HepG2 (cell line): ENCODE measurements around the gene ZNF19. TPM values are rescaled to one million over a fixed set of nuclear protein-coding genes. Genes with fewer than 3 reads are reported as not detected.

Source experiments
- HMGXB4 ChIP-seq, 2 experiments: sonication (generic) in 1 of 2; formaldehyde crosslinking in 1 of 2; IDR thresholded peaks; 2 replicates each; pipeline versions ENCODE4 v1.4.0 to v1.6.1; 2018 to 2020; ENCODE audit warnings: missing genetic modification reagents in 2 of 2, borderline replicate concordance in 1 of 2, low read depth in 1 of 2, mild to moderate bottlenecking in 1 of 2, missing biosample characterization in 1 of 2
- RAD21 ChIP-seq: fragments of 450-650 bp; formaldehyde crosslinking; IDR thresholded peaks from 2 replicates; pipeline ENCODE4 v1.5.0; 2020; ENCODE audit warnings: mild to moderate bottlenecking
- REPIN1 ChIP-seq: sonication (generic); formaldehyde crosslinking; IDR thresholded peaks from 2 replicates; pipeline ENCODE4 v1.8.0; 2022; ENCODE audit warnings: missing genetic modification reagents, low read depth, mild to moderate bottlenecking, borderline replicate concordance
- SALL1 ChIP-seq: sonication (generic); formaldehyde crosslinking; IDR thresholded peaks from 2 replicates; pipeline ENCODE4 v1.8.0; 2022; ENCODE audit warnings: mild to moderate bottlenecking, missing genetic modification reagents
- TEAD3 ChIP-seq: optimal IDR thresholded peaks from 2 replicates; pipeline ENCODE3; 2016; ENCODE audit warnings: borderline replicate concordance
- THAP7 ChIP-seq: sonication (generic); formaldehyde crosslinking; IDR thresholded peaks from 2 replicates; pipeline ENCODE4 v1.8.1; 2023; ENCODE audit warnings: mild to moderate bottlenecking, missing genetic modification reagents
- ZNF280D ChIP-seq: sonication (generic); formaldehyde crosslinking; IDR thresholded peaks from 2 replicates; pipeline ENCODE4 v1.5.1; 2020; ENCODE audit warnings: mild to moderate bottlenecking, missing genetic modification reagents
- ZNF749 ChIP-seq: sonication (generic); formaldehyde crosslinking; IDR thresholded peaks from 2 replicates; pipeline ENCODE4 v1.8.0; 2022; ENCODE audit warnings: mild to moderate bottlenecking, missing genetic modification reagents, moderate library complexity, borderline replicate concordance
- polyA plus RNA-seq, 8 experiments: library from polyadenylated mRNA; depleted of rRNA in 3 of 8; stranded (reverse) in 7 of 8; unstranded in 1 of 8; fragments of >200 nt; fragmentation: Illumina TruSeq in 4 of 8; extraction: Trizol in 4 of 8; gene quantifications; 2 replicates each; pipeline versions ENCODE4 v1.2.1 to v1.2.3, GENCODE V29; 2011 to 2016; ENCODE audit warnings: low read depth in 4 of 8, missing spikeins in 1 of 8, mixed read lengths in 1 of 8; ENCODE audit not compliant: insufficient read depth in 1 of 8
- total RNA-seq, 5 experiments: library from RNA; depleted of rRNA; stranded (reverse); fragments of >200 nt; fragmentation: Illumina TruSeq; extraction: Trizol; gene quantifications; 2 replicates each; pipeline ENCODE4 v1.2.3, GENCODE V29; 2016; ENCODE audit warnings: low read depth in 1 of 5
- TF ChIP-seq, protein P1 (sequence below): sonication (generic); formaldehyde crosslinking; IDR thresholded peaks from 2 replicates; pipeline ENCODE4 v1.5.0; 2020; ENCODE audit warnings: mild to moderate bottlenecking, missing genetic modification reagents, moderate library complexity

ZNF19 gene
- total and polyA plus RNA-seq, 2 of the 13 experiments (the other 11 are each of a cell fraction or from before 2014, with no cell fraction given) = 3.2 to 5.8 TPM

DNA sequence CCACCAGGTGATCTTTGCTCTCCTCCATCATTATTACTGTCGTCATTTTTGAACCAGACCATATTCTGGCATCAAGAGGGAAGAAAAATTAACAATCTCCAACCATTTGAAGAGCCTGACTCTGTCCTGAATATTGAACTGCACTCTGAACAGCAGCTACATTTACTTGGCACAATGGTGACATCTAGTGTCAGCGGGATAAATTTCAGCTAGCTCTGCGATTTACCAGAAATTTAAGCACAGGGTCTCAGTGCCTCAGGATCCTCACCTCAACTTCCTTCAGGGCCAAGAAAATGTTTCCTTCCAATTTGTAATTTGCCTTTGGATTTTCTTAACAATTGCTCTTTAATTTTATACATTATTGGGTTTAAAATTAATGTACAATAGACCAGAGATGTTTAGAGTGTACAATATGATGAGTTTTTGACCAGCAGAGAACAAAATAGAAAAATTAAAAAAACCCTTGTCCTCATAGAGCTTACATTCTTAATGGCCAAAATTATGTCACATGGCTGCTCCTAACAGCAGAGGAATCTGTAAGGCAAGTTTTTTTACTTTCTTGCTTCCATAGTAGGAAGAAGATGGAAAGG lies 10.7 kb upstream of the ZNF19 start (continued):
- TF ChIP-seq ZNF280D (CRISPR knock-in tag) (no peak), THAP7 (CRISPR knock-in tag) (no peak), TEAD3 (CRISPR knock-in tag) (peak; percentile 46), ZNF749 (CRISPR knock-in tag) (no peak), REPIN1 (CRISPR knock-in tag) (peak; percentile 24; the same call in 1 of the 2 replicates), RAD21 (CRISPR knock-in tag) (peak; percentile 84), HMGXB4 (CRISPR knock-in tag; IDR thresholded peaks at IDR 0.05; ENCODE audit: borderline replicate concordance in 1 of 2, low read depth in 1 of 2) (peak in 1 of 2 experiments; percentile 30; a peak in 1 of 4 replicates), SALL1 (CRISPR knock-in tag) (no peak)
- TF ChIP-seq, protein P1, sequence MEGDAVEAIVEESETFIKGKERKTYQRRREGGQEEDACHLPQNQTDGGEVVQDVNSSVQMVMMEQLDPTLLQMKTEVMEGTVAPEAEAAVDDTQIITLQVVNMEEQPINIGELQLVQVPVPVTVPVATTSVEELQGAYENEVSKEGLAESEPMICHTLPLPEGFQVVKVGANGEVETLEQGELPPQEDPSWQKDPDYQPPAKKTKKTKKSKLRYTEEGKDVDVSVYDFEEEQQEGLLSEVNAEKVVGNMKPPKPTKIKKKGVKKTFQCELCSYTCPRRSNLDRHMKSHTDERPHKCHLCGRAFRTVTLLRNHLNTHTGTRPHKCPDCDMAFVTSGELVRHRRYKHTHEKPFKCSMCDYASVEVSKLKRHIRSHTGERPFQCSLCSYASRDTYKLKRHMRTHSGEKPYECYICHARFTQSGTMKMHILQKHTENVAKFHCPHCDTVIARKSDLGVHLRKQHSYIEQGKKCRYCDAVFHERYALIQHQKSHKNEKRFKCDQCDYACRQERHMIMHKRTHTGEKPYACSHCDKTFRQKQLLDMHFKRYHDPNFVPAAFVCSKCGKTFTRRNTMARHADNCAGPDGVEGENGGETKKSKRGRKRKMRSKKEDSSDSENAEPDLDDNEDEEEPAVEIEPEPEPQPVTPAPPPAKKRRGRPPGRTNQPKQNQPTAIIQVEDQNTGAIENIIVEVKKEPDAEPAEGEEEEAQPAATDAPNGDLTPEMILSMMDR = peak; percentile 90
